Islet precursor cell (in vitro differentiated cells): ENCODE data around the gene RRP8.

Source experiments
- DNase-seq: peaks from one replicate; pipeline ENCODE4 v3.0.0-alpha.2; 2018

Gene RRP8

DNA sequence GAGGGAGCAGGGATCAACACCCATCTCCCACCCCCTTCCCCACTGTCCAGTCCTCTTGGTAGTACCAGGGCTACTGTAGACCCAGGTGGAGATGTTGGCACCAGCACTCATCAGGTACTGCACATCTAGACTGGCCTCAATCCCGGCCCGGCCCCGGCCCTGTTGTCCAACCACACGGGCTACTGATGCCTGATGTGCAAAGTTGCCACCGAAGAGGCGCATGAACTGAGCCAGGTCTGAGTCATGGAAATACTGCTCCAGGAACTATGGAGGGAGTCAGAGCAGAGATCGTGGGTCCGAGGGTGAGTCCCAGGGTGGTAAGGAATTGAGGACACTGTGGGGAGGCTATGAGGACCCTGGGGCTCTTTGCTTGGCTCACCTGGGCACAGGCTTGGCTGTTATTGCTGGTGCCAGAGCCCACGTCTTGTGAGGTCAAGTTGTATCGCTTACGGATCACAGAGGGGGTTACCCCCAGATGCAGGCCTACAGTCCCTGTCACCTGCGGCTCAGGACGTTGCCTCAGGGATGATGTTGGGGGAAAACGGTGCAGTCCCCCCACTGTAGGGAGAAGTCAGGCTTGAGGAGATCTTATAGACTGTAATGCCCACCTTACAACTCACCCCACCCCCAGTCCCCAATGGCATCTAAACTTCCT lies 13.3 kb upstream of the RRP8 start:
- DNase-seq: no peak

DNA sequence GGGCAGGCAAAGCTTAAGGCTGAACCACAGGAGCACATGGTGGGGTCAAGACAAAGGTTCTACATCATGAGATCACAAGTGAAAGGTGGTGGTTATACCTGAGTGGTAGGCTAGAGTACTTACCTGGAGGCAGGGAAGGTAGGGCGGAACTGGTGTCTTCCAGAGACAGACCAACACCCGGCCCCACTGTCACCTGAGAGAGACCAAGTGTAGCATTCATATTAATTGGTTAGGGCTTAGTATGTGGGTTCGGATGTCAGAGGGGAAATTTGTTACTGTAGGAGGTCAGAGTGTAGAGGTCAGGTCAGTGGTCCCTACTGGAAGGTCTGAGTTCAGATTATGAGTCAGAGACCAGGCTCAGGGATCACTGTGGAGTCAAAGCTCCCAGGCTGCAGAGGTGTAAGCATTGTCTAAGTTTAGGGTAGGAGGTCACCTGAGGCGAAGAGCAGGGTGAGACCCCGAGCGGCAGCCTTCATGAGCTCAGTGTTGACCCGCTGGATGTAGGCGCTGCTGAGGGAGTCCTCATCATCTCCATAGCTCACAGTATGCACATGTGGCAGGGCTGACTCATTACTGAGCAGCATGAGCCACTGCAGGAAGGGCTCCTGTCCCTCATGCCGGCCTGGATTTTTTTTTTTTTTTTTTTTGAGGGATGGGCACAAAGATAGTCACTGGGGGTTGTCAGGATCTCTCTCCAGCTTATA lies 12.6 kb upstream of the RRP8 start:
- no peak for DNase-seq

DNA sequence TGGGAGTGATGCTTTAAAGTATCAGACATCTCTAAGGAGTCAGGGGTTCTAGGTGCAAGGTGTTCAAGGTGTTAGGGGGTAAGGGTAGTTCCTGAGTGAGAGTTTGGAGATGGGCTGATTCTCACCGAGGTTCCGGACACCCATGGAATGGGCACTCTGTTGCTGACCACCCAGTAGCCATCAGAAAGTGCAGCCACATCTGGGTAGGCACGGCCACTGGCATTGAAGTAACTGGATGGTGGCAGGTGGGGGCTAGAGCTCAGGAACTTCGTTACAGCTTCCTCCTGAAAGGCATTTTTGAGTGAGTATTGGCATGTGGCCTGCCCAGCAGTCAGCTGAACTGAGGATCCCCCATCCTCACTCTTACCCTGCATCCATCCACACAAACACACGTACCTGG lies 11.6 kb upstream of the RRP8 start:
- no peak for DNase-seq

DNA sequence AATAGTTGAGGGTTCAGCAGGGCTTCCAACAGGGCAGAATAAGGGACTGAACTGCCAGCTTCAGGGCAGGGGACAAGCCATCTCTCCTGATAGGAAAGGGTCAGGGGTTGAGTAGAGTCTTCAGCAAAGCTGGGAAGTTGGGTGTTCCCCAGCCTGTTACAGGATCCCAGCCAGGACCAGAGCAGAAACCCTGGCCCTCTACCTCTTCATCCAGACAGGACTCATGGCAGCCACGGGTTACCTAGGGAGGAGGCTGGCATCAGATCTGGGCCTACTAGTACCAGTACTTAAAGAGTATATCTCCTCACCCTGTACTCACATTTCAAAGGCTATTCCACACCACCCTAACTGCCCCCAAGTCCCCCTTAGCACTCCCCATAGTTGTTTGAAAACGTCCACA lies 11.0 kb upstream of the RRP8 start:
- DNase-seq: no peak

DNA sequence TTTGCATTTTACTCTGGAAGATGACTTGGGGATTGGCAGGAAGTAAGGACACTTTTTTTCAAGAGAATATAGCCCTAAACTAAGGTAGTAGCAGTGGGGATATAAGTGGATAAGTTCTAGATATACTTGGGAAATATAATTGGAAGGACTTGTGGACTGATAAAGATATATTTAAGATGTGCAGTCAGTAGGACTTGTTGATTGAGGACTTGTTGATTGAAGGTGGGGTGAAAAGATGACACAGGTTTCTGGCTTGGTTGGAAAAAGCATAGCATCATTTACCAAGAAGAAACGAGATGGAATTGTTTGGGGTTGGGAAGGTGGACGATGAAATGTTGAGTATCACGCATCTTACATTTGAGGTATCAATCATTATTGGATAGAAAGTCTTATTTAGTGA lies 10.1 kb upstream of the RRP8 start:
- DNase-seq: no peak

DNA sequence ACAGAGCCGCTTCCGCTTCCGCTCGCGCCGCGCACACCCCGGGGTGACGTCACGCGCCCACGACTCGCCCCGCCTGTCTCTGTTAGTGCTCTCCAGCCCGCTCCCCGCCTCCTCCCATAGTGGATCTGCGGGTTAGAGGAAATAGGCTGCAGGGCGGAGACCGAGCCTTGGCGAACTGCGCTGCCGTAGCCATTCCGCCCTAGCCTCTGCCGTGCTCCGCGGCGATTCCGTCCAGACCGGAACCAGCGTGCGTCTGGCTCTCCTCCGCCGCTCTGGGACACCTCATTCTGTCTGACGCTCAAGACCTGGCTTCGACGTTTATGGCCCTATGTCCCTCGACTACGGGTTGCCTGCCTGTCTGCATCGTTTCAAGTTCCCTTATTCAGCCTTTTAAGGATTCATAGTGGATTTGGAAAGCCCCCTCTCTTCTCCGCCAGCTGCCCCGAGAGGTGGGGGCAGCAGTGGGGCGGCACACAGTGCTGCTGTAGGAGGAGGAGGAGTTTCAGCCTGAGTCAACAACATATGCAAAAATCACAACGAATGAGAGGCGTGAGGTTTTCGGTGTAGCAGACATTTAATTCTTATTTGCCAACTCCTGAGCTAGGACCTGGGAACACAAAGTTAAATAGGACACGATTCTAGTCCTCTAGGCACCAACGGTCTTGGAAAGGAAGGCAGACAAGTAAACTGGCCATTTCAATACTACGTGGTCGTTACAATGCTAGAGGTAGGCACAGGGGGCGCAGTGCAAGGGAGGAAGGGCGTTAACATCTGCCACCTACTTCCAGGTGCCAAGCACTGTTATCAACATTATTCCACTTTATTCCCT lies 9.0 kb upstream of the RRP8 start, which contains the start of gene TAF10:
Gene TAF10 (minus strand): TSS at position 4 of the 829 bp plus-strand sequence. CDS start 27 bp downstream, outside the sequence.
- DNase-seq: peak; percentile 98

DNA sequence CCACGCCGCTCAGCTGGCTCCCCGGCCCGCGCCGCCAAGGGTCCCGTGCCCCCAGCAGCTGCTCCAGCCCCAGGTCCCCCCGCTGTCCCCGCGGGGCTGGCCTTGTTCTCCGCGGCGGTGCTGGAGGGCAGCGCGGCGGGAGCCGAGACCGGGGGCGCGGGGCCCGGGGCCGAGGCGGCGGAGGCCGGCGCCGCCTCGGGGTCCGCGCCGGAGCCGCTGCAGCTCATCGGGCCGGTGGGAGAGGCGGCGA lies 8.5 kb upstream of the RRP8 start:
- no peak for DNase-seq

DNA sequence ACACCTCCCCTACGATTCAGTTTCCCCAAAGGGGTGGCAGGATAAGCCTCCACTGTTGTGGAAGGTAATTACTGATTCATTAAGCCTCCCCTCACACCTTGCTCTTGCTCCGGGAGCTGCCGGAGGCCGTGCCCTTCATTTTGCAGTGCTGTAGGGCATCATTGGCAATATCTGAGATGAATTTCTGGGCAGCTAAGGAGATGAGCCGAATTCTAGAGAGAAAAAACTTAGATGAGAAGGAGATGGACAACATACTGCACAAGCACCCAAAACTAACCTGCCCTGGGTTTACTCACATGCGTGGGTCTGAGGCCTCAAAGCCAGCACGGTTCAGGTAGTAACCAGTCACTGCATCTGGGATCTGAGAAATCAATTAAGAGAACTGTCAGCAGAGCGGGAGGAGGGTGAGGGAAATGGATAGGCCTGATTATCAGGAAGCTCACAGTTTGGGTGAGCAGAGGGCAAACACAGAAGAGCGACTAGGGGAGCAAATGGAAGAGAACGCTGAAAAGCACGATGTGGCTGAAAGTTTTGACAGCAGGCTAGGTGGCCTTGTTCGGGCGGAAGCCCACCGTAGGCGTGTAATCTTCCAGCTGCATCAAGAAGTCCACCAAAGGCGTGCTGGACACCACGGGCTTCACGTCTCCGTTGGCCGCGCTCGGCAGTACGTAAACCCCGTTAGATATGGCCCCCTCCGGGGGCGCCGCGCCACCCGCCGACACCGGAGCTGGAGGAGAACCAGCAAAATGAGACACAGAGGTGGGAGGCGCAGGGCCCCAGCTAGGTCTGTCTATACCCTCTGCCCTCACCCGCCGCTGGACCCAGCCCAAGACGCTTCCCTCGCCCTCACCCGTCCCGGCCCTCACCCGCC lies 7.9 kb upstream of the RRP8 start:
- DNase-seq: peak; percentile 50

DNA sequence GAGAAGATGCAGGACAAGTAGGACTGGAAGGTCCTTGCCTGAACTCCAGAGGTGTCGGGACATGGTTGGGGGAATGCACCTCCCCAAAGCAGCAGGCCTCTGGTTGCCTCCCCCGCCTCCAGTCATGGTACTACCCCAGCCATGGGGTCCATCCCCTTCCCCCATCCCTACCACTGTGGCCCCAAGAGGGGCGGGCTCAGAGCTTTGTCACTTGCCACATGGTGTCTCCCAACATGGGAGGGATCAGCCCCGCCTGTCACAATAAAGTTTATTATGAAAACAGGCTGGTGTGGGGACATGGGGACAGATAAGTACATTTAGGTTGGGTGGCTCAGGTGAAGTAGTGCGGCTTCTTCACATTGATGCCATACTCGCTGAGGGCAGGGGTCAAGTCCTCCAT lies 7.2 kb upstream of the RRP8 start:
- DNase-seq: peak; percentile 39

DNA sequence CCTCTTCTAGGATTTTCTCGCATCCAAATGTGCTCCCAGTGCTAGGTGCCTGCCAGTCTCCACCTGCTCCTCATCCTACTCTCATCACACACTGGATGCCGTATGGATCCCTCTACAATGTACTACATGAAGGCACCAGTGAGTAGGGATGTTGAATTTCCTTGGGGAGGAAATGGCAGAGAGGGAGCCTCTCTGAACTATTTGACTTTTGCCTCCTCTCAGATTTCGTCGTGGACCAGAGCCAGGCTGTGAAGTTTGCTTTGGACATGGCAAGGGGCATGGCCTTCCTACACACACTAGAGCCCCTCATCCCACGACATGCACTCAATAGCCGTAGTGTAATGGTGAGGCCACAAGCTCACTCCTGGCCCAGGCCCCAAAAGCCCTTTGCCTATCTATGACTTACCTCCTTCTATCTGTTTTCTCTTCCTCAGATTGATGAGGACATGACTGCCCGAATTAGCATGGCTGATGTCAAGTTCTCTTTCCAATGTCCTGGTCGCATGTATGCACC lies 6.1 kb upstream of the RRP8 start:
- peak; percentile 21 for DNase-seq

DNA sequence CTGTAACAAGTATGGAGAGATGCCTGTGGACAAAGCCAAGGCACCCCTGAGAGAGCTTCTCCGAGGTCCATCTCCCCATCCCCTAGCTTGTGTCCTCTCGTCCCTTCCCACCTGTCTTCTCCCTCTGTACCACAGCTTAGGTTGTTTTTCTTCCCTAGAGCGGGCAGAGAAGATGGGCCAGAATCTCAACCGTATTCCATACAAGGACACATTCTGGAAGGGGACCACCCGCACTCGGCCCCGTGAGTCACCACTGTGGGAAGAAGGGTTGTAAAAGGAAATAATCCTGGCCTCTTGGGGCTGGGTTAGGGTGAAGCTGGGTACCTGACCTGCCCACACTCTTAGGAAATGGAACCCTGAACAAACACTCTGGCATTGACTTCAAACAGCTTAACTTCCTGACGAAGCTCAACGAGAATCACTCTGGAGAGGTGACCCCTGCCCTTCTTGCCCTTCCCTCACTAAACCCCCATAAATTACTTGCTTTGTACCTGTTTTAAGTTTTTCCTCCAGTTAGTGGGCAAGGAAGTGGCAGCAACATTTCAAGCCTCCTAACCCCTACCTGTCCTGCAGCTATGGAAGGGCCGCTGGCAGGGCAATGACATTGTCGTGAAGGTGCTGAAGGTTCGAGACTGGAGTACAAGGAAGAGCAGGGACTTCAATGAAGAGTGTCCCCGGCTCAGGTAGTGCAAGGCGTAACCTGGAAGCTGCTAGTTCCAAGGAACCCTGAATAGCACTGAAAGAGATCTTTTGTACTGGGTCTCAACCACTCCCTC lies 5.5 kb upstream of the RRP8 start:
- DNase-seq: peak; percentile 32

DNA sequence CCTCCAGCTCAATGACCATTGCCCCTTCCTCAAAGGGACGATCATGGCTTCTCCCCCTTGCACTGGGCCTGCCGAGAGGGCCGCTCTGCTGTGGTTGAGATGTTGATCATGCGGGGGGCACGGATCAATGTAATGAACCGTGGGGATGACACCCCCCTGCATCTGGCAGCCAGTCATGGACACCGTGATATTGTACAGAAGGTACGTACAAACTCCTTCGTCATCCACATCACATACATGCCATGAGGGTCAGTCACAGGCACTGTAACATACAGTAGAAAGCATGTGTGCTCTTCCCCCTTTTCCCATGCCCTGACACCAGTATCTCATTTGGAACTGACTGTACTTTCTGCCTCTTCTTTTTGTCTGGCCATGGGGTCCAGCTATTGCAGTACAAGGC lies 4.6 kb upstream of the RRP8 start:
- DNase-seq: peak; percentile 32

DNA sequence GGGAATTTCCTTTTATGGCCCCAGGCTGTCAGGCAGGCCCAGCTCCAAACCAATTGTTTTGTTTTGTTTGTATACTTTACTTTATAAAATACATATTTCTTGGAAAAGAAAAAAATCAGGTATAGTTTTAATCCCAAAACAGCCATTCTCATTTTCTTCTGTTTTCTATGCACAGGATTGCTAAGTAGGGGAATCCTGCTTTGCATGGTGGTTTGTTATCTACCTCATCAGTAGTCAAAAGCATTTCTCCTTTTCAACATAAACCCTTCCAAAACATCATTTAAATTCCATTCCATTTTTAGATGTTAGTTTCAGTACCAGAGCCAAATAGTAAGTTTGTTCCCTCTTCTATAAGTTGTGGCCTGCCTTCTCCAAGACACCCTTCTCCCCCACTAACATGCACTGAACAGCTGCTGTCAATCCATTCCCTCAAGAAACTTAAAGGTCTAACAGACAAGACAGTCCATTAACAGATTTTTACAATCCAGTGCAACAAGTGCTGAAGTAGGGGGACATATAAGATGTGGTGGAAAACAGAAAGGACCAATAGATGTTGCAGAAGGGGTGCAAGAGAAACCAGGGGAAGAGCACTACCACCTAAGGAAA lies 3.9 kb upstream of the RRP8 start:
- DNase-seq: peak; percentile 38

DNA sequence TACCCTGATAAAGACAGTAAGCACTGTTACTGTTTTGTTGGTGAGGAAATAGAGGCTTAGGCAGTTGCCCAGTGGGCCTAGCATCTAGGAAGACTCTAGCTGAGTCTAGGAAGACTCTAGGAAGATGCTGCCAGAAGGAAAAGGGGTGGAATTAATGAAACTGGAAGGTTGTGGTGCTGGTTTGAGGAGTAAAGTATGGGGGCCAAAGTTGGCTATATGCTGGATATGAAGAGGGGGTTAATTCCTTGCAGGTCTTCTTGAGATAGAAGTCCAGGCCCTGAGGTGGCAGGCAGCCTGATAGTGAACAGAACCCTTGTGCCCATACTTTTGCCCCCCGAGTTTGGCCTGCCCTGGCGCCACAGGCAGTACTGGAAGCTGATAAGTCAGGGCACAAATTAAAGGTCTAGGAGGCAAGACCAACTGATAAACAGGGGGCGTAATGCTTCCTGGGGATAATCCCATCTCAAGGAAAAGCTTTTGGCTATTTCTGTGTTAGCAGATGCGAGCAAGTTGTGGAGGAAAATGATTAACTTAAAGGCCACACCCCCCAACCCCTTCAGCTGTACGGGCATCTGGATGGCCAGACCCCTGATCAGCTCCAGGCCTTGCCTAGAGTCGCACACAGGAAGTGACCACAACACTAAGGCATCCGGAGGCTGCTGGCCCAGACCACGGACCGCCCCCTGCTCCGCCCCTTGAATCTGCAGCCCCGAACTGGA lies 3.2 kb upstream of the RRP8 start:
- peak; percentile 98 for DNase-seq

DNA sequence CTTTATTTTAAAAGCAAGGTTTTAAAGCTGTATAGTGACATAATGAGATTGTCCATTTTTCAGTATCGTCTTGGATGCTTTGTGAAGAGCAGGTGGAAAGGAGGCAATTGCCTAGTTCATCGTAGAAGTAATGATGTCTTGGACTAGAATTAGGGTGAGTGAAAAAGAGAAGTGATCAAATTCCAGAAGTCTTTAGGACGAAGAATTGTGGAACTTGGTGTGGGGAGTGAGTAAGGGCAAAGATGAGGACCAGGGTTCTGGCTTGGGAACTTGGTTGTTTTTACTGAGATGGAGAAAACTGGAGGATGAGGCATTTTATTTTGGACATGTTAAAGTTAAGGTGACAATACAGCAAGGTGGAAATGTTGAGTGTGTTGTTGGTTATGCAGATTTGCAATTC lies 1.4 kb upstream of the RRP8 start:
- peak; percentile 17 for DNase-seq

DNA sequence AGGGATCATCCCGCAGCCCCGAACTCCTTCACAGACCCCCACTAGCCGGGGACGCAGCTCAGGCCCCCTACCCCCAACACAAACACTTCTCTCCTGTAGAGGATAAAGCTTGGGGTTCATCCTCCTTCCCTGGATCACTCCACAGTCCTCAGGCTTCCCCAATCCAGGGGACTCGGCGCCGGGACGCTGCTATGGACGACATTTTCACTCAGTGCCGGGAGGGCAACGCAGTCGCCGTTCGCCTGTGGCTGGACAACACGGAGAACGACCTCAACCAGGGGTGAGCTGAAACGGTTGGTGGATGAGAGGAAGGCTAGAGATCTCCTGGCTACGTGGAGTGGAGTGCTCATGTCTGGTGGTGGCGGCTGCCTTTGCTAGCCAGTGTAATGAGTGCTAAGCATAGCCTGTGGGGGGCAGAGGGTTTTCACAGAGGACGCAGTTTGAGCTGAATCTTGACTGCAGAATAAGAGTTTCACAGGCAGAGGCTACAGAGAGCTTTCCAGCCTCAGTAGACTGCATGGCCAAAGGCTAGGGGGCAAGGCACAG lies 738 bp upstream of the RRP8 start:
- peak; percentile 82 for DNase-seq

DNA sequence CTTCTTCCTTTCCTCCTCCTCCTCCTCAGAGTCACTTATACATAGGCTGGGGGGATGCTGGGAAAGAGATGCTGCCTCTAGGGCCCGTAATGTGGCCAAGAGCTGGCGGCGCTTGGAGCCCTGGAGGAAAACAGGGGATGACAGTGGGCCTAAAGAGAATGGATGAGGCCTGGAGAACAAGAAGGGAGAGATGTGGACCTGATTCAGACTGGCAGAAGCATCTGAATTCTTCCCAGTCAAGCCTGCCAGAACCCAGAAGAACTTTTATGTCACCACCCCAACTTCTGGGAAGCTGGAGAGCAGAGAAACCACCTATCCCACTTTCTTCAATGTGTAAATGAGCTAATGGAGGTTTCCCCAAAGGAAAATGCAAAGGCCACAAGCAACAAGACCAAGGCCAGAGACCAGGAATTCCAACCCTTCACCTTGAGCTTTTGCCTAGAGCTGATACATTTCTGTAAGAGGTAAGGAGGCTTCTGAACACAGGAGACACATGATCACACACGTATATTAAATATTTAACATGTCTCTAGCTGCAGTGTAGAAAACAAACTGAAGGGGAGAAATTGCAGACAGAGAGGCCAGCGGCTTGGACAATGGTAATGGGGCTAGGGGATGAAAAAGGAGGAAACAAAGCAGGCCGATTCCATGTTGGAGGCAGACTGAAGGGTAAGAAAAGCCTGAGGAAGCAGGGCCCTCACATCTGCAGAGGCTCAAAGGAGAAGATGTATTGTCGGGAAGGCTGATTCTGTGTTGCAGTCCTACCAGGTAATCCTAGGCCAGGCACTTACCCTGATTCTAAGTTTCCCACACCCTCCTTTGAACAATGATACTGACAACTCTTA lies 1.1 kb downstream of the RRP8 start:
- DNase-seq: peak; percentile 32

DNA sequence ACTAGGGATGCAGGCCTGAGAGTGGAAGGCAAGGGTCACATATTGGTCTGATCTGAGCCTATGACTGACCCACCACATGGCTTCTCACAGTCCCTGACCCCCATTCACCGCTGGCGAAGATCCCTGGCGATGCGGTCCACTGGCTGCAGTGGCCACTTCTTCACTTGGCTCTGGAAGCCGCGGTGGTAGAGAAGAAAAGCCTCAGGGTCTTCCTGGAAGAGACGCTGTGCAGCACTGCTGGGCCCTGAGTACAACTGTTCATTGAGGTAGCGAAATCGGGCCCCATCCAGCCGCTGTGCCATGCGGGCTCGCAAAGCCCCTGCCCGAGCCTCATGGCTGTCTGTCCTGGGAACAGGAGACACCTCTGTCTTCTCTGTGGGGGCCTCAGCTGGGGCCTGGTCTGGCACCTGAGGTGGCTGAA lies 2.4 kb downstream of the RRP8 start:
- peak; percentile 27 for DNase-seq

DNA sequence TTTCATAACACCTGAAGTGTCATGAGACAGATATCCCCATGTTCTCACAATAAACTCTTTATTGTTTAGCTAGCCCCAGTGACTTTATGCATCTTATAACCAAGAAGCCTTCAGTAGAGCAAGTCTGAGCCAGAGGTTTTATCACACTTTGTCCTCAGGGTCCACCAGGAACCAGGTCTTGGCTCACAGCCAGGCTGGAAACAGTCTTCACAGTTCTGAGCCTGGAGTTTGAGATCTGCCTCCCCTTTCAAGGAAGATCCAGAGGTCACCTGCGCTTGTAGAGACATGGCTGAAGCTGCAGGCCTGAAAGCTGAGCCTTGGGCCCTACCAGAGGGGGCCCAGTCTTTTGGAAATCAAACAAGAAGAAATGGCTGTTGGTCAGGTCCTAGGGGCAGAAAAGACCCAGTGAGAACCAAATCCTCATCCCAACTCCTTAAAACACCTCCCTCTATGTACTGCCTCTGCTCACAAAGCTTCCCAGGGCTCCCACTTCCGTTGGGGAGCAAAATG lies 3.5 kb downstream of the RRP8 start:
- peak; percentile 6 for DNase-seq
